ENCODE data around the gene BDH1.
"Not testable (repeated sequence)": the region's sequence is repeated elsewhere in the genome, so short reads cannot be mapped to it uniquely, and the experiment has no call there.

The BDH1 gene

DNA sequence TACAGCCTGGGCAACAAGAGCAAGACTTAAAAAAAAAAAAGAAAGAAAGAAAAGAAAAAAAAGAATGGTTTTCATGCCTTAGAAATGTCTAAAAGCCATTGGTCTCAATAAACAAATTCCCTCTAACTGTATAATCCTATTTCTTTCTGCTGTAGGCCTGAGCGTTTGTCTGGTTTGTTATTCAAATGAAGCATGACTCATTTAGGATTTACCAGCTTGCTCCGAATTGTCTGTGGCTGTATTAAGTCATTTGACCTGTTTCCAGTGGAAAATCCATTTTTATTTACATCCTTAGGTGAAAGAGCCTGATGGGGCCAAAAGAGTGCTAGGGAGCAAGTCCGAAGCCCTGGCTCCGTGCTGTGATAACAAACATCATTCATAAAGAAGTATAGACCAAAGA, 73.8 kb downstream of the BDH1 start:
- no peak for DNase-seq

DNA sequence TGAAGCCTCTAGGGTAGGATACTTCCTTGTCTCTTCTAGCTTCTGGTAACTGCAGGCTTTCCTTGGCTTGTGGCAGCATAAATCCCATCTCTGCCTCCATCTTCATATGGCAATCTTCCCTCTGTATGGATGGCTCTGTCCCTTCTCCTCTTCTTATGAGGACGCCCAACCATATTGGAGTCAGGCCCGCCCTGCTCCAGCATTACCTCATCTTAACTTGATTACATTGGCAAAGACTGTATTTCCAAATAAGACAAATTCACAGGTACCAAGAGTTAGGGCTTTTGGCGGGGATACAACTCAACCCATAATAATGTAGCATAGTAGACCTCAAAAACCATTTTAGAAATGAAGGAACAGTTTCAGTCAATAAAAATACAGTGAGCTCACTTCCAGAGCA, 75.4 kb downstream of the BDH1 start:
- no peak for DNase-seq

DNA sequence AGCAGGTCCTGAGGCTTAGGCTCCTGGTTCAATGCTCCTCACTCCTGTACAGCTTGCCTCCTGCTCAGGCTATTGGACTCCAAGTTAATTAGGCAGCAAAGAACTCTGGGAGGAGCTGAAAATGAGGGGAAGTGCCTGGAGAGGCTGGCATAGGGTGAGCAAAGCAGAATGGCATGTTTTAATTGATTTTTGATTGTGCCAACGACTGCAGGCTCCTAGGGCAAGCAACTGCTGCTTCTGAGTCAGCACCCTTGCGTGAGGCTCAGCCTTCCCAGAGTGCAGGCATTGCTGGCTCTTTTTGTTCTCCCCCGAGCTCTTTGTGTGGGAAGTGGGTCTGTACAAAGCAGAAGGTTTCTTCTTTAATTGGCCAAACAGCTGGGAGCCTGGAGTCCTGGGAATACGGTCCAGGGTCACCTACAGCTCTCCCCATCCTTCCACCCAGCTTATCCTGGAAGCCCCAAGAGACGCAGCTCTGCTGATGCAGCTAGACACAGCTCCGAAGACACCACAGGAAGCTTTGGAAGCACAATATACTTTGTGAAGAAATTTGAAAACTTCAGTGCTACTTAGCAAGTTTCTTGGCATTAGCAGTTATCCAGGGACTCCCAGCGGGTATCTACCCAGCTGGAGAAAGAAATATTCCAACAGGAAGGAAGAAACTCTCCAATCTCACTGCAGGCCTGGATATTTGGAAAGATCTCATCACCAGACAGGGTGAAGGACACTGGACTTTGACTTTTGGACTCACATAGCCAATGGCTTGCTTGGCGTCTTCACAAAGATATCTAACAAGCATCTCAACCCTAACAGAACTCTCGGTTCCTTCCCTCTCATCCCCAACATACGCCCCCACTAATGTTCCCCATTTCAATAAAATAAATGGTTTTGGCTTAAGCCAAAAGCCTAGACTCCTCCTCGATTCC, 76.8 kb downstream of the BDH1 start:
- DNase-seq = no peak

- not testable (repeated sequence) for DNase-seq
These were observed 78.0 kb downstream of the BDH1 start for GRCh38 chr3:197477816-197478215.

DNA sequence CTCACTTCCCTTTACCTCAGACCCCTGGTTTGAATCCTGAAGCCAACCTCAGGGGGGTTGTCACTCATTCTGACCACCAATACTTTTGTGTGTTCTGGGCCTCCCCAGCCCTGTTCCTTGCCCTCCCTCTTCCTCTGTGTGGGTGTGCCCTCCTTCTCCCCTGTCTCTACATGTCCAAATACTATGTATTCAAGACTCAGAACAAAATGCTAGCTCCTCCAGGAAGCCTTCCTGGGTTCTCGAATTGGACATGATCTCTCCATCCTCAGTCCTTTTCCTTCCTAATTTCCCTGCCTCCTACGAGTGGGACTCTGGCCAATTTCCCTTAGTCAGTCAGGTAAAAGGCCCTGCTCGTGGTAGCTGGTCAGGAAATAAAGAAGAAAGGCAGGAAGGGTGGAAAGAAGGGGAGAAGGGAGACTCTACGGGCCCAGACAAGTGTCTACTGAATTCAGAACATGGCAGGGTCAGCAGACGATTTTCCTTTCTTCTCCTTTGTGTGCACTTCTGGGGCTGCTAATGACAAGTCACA, 79.7 kb downstream of the BDH1 start:
- DNase-seq = no peak

- peak; percentile 55 for DNase-seq
These were observed 80.3 kb downstream of the BDH1 start for GRCh38 chr3:197475514-197475913.

- no peak for DNase-seq
These were observed 83.6 kb downstream of the BDH1 start for GRCh38 chr3:197472151-197472550.

GRCh38 chr3:197471221-197472010, 84.4 kb downstream of the BDH1 start:
- no peak for DNase-seq

GRCh38 chr3:197468866-197469382, 86.8 kb downstream of the BDH1 start:
- no peak for DNase-seq

GRCh38 chr3:197468167-197468566, 87.6 kb downstream of the BDH1 start:
- DNase-seq = no peak

DNA sequence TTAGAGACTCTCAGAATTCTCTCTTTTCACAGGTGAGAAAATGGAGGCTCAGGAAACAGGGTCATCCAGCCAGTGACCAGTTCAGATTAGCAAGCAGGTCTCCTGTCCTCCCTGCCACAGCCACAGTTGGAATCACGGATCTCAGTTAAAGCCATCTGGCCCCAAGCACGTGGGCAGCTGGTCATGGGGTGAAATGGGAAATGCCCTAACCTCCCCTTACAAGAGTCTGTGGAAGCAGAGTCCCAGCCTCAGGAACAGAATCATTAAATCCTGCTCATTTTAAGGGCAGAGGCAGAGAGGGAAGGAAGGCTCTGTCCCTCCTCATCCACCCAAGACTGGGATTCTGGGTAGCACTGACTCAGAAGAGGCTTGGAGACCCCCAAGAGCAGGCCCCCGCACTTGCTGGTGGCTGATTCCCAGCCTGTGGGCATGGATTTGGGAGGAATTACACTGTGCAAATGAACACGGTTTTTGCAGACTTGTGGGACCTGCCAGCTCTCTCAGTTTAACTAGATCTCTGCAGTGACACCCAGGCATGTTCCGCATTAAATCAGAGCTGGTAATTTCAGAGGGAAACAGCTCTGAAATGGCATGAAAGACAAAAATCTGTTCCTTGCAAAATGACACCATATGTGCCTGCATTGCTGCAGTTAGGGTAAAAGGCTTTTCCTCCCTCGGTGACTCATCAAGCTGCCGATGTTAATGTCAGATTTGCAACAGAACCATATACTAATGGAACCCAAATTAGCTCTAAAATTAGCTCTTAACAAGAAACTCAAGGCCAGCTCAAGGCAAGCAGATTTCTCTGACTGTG, 89.0 kb downstream of the BDH1 start:
- DNase-seq = no peak

DNA sequence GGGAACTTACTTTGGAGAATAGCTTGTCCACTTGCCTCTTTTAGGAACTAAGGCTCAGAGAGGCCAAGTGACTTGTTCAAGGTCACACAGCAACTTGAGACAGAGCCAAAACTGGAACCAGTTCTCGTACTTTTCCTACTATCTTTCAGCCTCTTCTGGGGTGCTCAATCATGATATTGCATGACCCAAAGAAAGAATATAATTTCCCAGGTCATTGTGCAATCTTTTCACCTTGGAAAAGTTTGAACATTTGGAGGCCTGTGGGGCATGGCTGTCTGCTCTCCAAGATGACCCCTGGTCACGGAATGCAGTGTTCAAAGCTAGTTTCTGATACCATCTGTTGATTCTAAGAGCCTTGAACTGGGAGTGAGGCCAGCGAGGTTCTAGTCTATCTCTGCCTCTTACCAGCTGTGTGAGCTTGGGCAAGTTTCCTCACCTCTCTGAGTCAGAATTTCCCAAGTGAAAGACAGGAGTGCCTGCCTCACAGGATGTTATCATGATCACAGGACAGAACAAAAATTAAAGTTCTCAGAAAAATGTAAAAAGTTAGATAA, 89.7 kb downstream of the BDH1 start:
- DNase-seq = no peak

DNA sequence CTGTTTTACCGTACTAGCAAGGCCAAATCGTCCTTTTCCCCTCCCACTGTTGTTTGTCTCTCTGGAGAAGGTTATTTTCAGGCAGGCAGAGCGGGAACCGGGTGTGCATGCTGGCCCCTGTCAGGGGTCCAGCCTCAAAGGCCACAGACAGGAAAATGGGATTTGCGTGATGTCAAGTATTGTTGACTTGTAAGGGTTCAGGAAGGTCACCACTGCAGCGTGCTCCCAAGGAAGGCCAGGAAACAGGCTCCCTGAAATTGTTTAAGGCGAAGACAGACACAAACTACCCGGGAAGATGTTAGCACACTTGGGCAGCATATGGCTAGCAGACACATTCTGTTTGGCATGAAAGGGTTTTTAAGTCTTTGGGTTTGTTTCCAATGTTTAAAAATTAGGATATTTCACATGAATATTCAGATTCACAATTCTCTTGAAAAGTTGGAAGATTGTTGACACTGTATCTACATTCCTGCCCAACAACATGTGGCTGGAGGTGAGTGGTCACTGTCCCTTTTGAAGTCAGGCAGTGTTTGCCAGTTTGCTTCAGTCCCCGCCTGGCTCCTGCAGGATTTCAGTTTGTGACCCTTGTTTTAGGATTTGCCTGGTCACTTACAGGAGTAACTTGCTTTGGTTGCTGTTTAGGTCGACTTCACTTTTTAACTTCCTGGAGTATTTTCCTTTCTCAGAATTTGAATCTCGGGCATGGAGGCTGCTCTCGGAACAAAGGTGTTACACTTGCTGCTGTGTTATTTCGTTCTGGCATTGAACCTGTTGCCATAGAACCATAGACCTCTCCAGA, 90.4 kb downstream of the BDH1 start:
- DNase-seq = no peak

DNA sequence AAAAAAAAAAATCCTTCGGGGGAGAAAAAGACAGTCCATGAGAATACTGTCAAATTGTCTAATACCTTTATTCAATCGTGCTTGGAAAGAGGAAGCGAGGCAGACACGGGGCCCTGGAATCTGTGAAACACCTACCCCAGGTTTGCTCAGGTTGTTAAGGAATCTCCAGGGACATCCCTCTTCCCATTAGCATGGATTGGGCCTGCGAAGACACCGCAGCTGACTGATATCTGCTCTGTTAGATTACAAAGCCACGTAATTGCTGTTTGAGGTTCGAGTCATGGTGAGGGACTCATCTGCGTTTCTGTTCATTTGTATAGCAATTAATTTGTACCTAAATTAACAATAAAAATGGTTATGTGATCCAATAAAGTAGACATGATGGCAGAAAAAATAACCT, 91.0 kb downstream of the BDH1 start:
- no peak for DNase-seq

GRCh38 chr3:197463279-197463678, 92.5 kb downstream of the BDH1 start:
- DNase-seq = no peak

- DNase-seq = no peak
These were observed 93.0 kb downstream of the BDH1 start for GRCh38 chr3:197462808-197463207.

GRCh38 chr3:197460639-197461038, 95.1 kb downstream of the BDH1 start:
- no peak for DNase-seq

DNA sequence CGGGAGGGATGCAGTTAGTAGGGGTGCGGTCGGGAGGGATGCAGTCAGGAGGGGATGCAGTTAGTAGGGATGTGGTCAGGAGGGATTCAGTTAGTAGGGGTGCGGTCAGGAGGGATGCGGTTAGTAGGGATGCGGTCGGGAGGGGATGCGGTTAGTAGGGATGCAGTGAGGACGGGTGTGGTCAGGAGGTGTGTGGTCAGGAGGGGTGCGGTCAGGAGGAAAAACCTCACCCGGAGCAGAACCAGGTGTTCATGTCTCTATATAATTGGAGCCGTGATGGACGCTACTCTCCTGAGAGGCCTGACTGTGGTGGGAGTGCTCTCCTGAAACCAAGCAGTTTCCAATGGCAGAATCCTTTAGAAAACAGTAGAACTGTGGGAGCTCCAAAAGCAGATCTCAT, 95.8 kb downstream of the BDH1 start:
- no peak for DNase-seq
